HG03139 (cell line): ENCODE data around the gene PPP1R13B.
A peak's percentile ranks its signal among the peaks of the same experiment; 100 is the strongest.

Source experiments
- ATAC-seq: cut with Tn5 transposase; IDR thresholded peaks from one replicate; pipeline ENCODE4 v1.9.1; 2021; ENCODE audit not compliant: unreplicated experiment

PPP1R13B gene

GRCh38 chr14:103715052-103716000 is 132.0 kb downstream of the PPP1R13B start, which contains the start of the genes XRCC3 and ZFYVE21:
TSS of gene XRCC3 (minus strand) at chr14:103715451. CDS start at chr14:103711087, 4,364 bp downstream.
TSS of gene ZFYVE21 (plus strand) at chr14:103715810. CDS start at chr14:103715842, 32 bp downstream.
- peak; percentile 93 for ATAC-seq

GRCh38 chr14:103714063-103714724 is 133.2 kb downstream of the PPP1R13B start:
- ATAC-seq: no peak

- ATAC-seq: no peak
Measured at GRCh38 chr14:103713304-103714062, 133.9 kb downstream of the PPP1R13B start.

DNA sequence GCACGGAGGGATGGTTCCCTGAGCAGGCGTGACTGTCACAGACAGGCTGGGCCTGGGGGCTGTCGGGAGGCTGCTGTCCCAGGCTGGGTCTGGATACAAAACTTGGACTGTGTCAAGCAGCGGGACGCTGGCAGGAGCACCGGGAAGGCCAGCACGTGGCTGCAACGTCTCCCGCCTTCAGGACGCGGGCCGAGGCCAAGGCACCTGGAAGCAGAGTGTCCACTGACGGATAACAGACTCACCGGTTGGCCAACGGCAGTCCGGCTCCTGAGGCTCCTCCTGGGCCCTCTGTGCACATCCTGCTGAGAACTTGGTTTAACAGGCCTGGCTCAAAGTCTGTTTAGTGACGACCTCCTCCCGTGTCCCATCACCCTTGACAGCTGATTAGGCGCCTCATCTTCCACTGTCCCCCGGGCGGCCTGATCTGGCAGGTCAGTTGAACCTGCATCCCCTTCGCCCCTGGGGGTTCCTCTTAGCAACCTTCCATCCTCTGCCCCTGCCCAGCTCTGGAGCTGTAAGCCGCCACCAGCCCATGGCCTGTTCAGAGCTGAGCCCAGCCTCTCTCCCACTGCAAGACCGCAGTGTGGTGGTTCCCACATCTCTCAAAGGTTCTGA is 134.6 kb downstream of the PPP1R13B start:
- no peak for ATAC-seq

- no peak for ATAC-seq
Measured at GRCh38 chr14:103711516-103712431, 135.6 kb downstream of the PPP1R13B start.

DNA sequence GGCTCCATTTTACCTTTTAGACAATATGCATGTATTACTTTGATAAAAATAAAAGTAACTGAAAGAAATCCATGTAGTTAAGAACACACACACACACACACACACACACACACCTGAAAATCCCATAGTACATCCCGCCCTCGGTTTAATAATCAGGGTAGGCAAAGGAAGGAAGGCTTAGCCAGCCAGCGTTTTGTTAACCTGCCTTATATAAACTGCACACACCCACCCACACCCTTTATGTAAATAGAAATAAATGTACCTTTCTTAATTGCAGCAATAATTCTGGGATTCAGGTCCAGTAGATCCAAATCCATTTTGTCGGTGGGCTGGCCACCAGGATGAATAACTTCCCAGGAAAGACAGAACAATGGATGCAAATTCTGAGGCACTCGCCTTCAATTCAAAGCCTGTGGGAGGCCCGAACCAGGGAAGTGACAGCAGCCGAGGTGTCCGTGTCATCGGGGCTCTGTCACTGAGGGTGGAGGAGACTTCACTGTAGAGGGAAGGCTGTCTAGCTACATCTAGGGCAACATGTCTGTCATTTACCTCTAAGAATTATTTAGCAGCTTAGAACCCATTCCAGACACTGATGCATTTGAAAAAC is 136.5 kb downstream of the PPP1R13B start:
- no peak for ATAC-seq

DNA sequence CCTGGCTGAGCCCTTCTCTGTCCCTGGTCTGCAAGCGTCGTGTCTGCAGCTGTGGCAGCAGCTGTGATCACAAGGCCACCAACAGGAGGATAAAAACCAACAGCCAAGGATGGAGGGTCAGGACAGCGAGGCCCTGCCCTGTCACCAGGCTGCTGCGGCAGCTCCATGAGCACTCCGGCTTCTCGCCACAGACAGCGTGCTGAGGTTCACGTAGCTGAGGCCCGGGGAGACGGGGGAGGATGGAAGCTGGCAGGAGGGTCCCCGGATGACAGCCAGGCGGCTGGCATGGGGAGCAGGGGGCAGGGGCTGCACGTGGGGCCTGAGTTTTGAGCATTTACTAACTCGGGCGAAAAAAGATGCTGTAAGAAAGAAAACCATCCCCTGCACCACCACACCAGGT is 137.6 kb downstream of the PPP1R13B start:
- no peak for ATAC-seq

- ATAC-seq: no peak
Measured at GRCh38 chr14:103708750-103709187, 138.6 kb downstream of the PPP1R13B start.

GRCh38 chr14:103707329-103708263 is 139.8 kb downstream of the PPP1R13B start:
- no peak for ATAC-seq

GRCh38 chr14:103706551-103707328 is 140.6 kb downstream of the PPP1R13B start:
- no peak for ATAC-seq

DNA sequence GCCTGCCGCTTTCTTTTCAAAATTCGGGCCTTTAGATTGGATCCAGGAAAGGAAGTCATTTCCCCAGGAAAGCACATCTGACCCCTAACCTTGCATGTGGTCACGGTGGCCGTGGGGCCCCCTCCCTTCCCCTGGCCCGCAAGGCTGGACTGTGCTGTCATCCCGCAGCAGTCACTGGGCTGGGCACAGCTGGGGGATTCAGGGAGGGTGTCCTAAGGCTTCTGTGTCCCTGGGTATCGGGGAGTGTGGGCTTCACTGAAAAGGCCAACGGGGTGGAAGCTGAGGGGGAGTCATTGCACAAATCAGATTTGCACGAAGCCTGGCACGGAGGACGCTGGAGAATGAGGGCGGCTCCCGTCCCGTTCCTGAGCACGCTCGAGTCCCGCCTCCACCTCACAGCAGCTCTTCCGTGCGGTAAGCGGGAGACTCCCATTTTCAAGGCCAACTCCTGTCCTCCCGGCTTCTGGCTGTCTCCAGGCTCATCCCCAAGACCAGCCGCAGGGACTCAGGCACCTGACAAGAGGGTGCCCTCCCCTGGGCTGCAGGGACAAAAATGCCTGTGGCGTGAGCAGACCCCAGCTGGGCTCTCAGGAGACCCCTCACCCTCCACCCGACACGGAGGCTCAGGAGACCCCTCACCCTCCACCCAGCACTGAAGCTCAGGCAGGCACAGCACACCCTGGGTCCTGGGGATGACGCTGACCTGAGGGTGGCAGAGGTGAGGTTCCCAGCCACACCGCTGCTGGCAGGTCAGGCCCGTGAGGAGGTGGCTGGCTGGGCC is 141.7 kb downstream of the PPP1R13B start:
- no peak for ATAC-seq

DNA sequence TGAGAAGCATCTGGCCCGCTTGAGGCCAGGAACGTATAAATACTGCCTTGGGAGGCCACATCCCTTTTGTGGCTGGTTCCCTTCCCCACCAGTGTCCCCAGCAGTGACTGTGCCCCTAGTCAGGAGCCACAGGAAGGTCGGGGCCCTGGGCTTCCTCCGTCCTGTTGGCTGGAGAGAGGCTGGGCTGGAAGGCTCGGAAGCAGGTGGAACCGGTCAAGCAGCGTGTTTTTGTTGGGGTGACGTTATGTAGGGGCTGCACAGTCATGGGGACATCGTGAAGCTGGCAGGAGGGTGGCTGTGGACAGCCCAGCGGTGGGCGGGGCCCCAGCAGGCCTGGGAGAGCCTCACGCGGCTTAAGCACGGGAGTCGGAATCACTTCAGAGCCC is 142.3 kb downstream of the PPP1R13B start:
- ATAC-seq: no peak

DNA sequence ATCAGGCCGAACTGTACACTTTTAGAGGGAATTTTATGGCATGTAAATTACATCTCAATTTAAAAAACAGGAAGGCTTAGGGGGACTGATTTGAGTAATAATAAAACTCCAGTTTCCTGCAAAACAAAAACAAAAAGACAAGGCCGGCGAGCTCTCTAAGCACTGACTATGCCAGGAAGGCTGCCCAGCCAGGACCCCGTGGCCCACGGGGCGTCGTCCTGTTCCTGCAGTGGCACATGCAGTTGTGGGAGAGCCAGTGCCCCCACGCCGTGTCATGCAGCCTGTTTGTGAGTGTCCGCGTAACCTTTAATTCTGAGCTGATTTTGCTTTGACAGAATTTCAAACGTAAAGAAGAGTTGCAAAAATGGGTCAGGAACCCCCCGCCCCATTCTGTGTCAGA is 142.7 kb downstream of the PPP1R13B start:
- ATAC-seq: no peak

- ATAC-seq: no peak
Measured at GRCh38 chr14:103703433-103704385, 143.7 kb downstream of the PPP1R13B start.
